Stimulated activated naive CD8-positive, alpha-beta T cell treated with anti-CD3 and anti-CD28 coated beads, Interleukin-15, amount 100 ng/mL, for 72 hours (primary cell): Measurements from ENCODE around the gene WNK2.

Experiments used
- ATAC-seq: fragments of 150-1000 bp; cut with Tn5 transposase; 2 replicates; pipeline ENCODE4 v1.10.0; 2021; ENCODE audit warnings: mild to moderate bottlenecking, moderate library complexity
- DNase-seq, 2 donors: peaks; one replicate each; pipeline ENCODE4 v3.0.0; 2021 to 2022
- H3K27ac Mint-ChIP-seq, 2 donors: one replicate each; pipeline ENCODE4 v1.8.0; 2022; ENCODE audit warnings: mild to moderate bottlenecking in 2 of 2, mixed read lengths in 2 of 2, moderate library complexity in 2 of 2
- H3K27me3 Mint-ChIP-seq: one replicate; pipeline ENCODE4 v1.8.0; 2022; ENCODE audit warnings: mixed read lengths
- H3K4me1 Mint-ChIP-seq: one replicate; pipeline ENCODE4 v1.8.0; 2022; ENCODE audit warnings: mild to moderate bottlenecking, mixed read lengths
- H3K4me3 Mint-ChIP-seq, 2 donors: one replicate each; pipeline ENCODE4 v1.8.0; 2022; ENCODE audit warnings: mild to moderate bottlenecking in 2 of 2, mixed read lengths in 2 of 2, moderate library complexity in 1 of 2
- H3K9me3 Mint-ChIP-seq, 2 donors: one replicate each; pipeline ENCODE4 v1.8.0; 2022; ENCODE audit warnings: mixed read lengths in 2 of 2

The WNK2 gene

DNA sequence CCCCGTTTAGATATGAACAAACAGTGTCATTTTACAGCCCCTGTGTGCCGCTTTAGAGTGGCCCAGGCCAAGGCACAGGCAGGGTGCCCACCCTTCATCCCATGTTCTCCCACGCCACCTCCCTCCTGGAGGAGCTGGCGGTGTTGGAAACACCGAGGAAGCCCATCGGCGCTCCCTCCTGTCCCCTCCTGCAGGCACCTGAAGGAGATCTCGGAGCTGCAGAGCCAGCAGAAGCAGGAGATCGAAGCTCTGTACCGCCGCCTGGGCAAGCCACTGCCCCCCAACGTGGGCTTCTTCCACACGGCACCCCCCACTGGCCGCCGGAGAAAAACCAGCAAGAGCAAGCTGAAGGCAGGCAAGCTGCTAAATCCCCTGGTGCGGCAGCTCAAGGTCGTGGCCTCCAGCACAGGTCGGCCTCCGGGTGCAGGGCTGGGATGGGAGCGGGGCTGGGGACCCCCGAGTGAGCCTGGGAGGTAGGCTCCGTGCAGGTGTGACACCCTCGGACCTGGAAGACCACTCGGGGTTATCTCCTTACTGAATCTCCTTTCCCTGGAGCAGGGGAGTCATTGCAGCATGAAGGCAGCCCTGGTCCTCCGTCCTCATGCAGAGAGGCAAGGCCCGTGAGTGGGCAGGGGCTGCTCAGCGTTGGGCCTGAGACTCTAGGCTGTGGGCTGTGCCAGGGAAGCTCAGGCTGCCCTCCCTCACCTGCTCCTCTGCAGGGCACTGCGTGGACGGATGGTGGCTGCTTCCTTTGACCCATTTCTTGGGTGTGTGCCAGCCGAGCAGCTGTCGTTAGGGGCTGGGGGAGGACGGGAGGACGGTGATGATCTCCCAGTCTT, 113.9 kb downstream of the WNK2 start:
- Mint-ChIP-seq H3K27me3 (no peaks in the 10 kb centered on the region), H3K27ac (no peak overlapping the region), H3K4me3 (no peak overlapping the region)

DNA sequence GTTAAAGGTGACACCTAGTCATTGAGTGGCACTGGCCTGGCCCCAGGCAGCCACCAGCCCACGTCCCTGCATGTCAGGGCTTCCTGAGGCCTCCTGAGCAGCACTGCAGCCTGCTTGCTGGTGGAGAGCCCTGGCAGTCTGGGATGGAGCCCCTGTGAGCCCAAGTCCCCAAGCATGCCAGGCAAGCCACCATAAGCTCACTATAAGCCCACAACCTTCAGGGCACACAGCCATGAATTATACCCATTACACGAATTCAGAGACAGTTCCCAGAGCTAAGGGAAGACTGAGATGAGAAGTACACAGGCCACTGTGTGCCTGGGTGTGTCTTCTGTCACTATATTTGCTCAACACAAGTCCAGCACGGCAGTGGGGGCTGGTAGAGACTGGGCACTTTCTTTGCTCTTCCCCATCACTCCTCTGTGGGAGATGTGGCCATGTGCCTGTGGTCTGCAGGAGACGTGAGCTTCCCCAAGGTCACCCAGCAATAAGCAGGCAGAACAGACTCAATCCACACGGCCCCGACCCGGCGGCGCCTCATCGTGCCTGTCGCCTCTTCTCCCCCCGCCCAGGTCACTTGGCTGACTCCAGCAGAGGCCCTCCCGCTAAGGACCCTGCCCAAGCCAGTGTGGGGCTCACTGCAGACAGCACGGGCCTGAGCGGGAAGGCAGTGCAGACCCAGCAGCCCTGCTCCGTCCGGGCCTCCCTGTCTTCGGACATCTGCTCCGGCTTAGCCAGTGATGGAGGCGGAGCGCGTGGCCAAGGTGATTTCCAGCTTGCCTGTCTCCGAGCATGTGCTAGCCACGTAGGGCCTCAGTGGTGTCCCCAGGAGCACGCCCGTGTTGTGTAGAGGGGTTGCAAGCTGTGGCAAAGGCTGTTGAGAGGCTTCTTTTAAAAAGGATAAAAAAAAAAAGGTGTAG, 114.8 kb downstream of the WNK2 start:
- Mint-ChIP-seq H3K4me1 (peaks cover 24% of the 10 kb centered on the region), H3K27me3 (no peaks in the 10 kb centered on the region), H3K27ac (no peak overlapping the region), H3K4me3 (no peak overlapping the region), H3K9me3 (no peaks in the 10 kb centered on the region)
- DNase-seq (no peak), ATAC-seq (no peak)

More for the DNA sequence above, 113.9 kb downstream of the WNK2 start:
- ATAC-seq (no peak), DNase-seq (no peak)
- Mint-ChIP-seq H3K9me3 (no peaks in the 10 kb centered on the region), H3K4me1 (peaks cover 24% of the 10 kb centered on the region)

DNA sequence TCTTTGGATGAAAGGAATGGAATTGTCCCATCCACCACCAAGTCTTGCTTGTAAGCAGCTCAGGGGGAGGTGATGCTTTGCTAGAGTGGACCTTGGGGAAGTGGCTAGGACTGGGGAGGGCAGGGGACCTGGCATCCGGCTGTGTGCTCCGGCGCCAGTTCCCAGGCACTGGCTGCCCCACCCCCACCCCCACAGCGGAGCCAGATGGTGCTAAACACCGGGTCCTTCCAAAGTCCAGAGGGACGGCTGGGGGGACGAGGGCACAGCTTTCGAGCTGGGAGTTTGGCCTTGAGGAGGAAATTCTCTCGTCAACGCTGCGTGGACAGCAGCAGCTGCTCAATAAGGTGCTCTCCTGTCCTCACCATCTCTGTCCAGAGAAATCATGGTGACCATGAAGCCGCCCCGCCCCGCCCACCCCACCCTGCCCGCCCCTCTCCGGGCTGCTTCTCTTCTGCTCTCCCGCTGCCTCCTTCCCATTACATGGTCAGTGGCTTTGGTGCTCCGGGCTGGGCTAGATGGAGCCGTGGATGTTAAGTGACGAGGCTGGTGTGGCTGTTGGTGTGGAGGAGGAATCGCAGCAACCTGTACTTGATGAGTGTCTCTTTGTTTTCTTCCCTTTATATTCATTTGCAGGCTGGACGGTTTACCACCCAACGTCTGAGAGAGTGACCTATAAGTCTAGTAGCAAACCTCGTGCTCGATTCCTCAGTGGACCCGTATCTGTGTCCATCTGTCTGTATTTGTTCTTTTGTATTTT, 115.7 kb downstream of the WNK2 start:
- H3K27ac Mint-ChIP-seq, result peak overlapping the region in 1 of 2 donors; percentile 73
- no peak for DNase-seq
- H3K27me3 Mint-ChIP-seq, result no peaks in the 10 kb centered on the region
- no peak for ATAC-seq
- H3K4me3 Mint-ChIP-seq, result no peak overlapping the region
- H3K9me3 Mint-ChIP-seq, result no peaks in the 10 kb centered on the region
- peaks cover 24% of the 10 kb centered on the region for H3K4me1 Mint-ChIP-seq

DNA sequence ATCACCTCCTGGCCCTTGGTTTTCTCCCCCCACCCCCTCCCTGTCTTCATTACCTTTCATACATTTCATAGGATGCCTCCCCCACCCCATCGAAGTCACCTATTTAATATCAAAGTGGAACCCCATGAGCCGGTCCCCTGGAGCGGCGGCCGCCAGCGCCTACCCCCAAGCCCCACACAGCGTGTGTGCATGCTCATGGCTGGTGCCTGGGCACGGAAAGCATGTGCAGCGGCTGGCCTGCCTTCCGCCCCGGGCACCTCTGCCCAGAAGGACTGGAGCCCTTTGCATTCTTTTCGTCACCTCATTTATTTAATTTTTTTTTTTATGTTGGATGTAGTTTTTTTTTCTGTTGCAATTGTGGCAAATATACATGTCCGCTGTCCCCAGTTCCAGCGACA, 116.2 kb downstream of the WNK2 start:
- Mint-ChIP-seq H3K4me3 (no peak overlapping the region), H3K9me3 (no peaks in the 10 kb centered on the region), H3K27ac (peak overlapping the region in 1 of 2 donors; percentile 21), H3K27me3 (no peaks in the 10 kb centered on the region), H3K4me1 (peaks cover 24% of the 10 kb centered on the region)
- DNase-seq, result no peak
- ATAC-seq, result no peak

DNA sequence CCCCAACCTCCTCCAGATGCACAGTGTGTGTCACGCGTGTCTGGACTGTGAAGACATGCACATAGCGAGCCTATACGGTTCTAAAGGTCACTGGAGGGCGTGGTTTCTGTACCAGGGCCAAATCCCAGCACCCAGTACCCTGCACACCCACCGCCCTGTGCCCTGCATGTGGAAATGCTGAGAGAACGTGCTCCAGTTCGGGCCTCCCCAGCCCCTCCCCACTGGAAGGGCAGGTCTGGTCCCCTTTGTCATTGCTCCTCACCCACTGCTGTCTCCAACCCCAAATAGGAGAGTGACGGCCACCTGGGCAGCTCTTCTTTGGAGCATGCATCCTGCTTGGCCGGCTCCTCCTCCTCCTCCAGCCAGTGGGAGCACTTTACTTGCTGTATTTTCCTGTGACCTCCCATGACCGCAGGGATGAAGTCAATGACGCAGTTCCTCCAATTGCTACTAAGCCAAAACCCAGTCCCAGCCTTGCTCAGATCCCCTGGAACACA, 116.7 kb downstream of the WNK2 start:
- no peaks in the 10 kb centered on the region for H3K27me3 Mint-ChIP-seq
- DNase-seq (no peak), ATAC-seq (no peak)
- no peak overlapping the region for H3K27ac Mint-ChIP-seq
- H3K9me3 Mint-ChIP-seq, result no peaks in the 10 kb centered on the region
- no peak overlapping the region for H3K4me3 Mint-ChIP-seq
- H3K4me1 Mint-ChIP-seq, result peaks cover 24% of the 10 kb centered on the region

DNA sequence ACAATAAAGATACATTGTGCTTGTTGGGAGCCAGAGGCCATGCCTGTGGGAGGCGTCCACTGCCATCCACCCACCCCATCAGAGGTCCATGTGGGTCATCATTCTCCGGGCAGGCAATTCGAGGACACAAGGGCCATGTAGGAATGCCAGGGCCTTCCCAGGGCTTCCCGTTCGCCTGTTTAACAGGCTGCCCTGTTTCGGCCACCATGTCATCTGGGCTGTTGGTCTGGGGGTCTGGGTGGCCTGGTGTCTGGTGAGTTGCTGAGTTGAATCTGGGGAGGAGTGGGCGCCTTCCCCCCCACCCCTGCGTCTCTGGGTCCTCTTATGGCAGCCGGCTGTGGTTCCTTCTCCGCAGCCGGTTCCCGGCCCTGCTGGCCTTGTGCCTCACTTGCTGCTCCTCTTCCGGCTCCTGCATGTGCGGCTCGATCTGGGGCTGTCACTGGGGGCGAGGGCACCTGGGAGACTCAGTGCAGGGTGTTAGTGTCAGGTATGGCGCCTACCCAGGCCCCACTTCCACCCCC, 117.4 kb downstream of the WNK2 start:
- ATAC-seq, result no peak
- DNase-seq, result no peak
- Mint-ChIP-seq H3K4me3 (no peak overlapping the region), H3K27me3 (no peaks in the 10 kb centered on the region), H3K27ac (no peak overlapping the region), H3K9me3 (no peaks in the 10 kb centered on the region), H3K4me1 (peaks cover 24% of the 10 kb centered on the region)

DNA sequence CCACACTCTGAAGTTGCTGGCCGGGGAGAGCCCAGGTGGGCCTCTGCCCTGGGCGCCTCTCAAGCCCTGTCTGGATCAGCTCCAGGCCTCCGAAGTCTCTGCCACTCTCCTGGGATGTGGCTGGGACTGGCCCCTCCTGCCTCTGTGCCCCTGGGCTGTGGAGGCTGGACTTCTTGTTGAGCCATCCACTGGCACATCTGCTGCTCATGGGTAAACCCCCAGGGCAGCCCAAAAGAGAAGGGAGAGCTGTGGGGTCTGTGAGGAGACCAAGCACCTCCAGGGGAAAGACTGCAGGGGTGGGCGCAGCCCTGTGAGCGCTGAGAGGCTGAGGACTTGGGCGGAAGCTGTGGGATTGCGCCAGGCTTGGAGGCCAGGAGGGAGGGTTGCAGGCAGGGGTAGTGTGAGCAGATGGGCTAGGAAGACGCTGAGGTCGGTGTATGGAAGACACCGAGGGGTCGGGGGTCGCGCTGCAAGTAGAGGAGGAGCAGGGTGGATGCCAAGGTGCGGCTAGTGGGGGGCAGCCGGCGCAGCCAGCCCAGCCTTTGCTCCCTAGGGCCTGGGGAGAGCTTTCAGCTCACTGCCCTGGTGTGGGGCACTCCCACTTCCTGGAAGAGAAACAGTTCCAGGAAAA, 118.1 kb downstream of the WNK2 start:
- Mint-ChIP-seq H3K4me3 (no peak overlapping the region), H3K27me3 (no peaks in the 10 kb centered on the region), H3K27ac (peak overlapping the region; percentile 9 to 56), H3K9me3 (no peaks in the 10 kb centered on the region), H3K4me1 (peaks cover 21% of the 10 kb centered on the region)
- DNase-seq (no peak), ATAC-seq (peak; percentile 4)

DNA sequence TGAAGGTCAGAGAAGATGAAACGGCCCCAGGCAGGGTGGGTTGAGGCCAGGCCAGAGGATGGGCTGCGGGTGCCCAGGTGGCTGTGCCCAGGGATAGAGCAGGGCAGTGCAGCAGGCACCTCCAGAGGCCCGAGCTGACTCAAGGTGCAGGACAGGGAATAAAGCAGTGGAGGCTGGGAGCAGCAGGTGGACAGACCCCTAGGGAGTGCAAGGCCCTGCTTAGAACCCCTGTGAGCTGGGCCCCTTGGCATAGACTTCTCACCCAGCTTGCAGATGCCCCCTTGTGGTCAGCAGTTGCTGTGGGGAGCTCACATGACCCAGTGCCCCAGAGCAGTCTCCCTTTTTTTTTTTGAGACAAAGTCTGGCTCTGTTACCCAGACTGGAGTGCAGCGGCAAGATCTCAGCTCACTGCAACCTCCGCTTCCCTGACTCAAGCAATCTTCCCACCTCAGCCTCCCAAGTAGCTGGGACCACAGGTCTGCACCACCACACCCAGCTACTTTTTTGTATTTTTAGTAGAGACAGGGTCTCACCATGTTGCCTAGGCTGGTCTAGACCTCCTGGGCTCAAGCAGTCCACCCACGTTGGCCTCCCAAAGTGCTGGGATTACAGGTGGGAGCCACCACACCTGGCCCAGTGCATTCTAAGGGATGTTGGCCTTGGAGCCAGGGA, 118.8 kb downstream of the WNK2 start:
- DNase-seq, result peak; percentile 42 to 57
- Mint-ChIP-seq H3K27ac (no peak overlapping the region), H3K27me3 (no peaks in the 10 kb centered on the region), H3K4me1 (peaks cover 15% of the 10 kb centered on the region), H3K4me3 (no peak overlapping the region), H3K9me3 (no peaks in the 10 kb centered on the region)
- peak; percentile 74 for ATAC-seq

DNA sequence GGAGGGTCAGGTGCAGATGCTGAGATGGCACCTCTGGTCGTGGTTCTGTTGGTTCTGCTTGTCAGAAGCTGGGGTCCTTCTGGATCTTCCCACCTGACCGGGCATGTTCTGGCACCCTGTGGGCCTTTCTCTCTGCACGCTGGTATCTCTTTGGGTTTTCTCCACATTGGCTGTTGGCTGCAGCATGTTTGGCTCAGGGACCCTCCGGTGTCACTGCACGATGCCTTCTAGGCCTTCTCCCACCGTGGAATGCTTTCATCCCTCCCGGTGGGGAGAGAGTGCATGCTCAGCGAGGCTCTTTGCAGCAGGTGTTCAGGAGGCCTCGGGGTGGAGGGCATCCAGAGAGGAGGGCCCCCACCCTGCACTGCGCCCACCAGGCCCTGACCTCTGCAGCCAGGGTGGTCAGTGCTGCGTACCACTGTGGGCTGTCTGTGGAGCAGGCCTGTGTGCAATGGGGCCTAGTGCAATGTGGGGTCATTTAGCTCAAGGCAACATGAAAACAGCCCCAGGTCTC, 119.4 kb downstream of the WNK2 start:
- H3K27me3 Mint-ChIP-seq, result no peaks in the 10 kb centered on the region
- H3K4me1 Mint-ChIP-seq, result peaks cover 12% of the 10 kb centered on the region
- DNase-seq, result no peak
- no peaks in the 10 kb centered on the region for H3K9me3 Mint-ChIP-seq
- H3K27ac Mint-ChIP-seq, result peak overlapping the region in 1 of 2 donors; percentile 71
- H3K4me3 Mint-ChIP-seq, result no peak overlapping the region
- no peak for ATAC-seq

DNA sequence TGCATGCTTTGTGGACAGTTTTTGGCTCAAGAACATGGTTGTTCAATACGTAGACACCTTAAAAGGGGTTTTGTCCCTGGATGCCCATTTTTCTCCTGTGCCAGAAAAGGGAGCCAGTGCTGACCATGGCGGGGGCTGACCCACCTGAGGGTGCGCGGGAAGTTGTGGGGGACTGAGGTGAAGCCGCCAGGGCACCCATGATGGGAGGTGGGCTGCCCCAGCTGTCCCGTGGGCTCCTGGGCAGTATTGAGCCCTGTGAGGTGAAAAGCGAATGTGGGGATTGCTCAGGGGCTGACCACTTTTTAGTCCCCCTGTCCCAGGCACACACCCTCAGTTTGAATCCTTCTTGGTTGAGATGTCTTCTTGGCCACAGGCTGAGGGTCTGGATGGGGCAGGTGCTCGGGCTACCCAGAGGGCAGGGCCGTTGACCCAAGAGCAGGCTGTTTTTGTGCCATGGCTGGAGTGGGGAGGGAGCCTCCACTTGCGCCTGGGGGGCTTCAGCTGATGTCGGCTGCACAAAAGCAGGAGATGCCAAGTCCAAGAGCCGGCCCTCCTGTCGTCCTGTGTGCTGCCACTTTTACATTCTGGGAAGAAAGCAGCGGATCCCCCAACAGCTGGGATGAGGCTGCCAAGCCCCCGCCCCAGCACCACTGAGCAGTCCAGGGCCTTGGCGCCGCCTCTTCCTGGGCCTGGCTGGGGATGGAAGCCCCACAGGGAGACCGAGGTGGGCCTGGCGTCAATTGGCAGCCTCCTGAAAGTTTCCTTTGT, 120.1 kb downstream of the WNK2 start:
- Mint-ChIP-seq H3K4me3 (no peak overlapping the region), H3K27ac (no peak overlapping the region), H3K27me3 (no peaks in the 10 kb centered on the region), H3K4me1 (peaks cover 12% of the 10 kb centered on the region), H3K9me3 (no peaks in the 10 kb centered on the region)
- no peak for ATAC-seq
- DNase-seq, result no peak

DNA sequence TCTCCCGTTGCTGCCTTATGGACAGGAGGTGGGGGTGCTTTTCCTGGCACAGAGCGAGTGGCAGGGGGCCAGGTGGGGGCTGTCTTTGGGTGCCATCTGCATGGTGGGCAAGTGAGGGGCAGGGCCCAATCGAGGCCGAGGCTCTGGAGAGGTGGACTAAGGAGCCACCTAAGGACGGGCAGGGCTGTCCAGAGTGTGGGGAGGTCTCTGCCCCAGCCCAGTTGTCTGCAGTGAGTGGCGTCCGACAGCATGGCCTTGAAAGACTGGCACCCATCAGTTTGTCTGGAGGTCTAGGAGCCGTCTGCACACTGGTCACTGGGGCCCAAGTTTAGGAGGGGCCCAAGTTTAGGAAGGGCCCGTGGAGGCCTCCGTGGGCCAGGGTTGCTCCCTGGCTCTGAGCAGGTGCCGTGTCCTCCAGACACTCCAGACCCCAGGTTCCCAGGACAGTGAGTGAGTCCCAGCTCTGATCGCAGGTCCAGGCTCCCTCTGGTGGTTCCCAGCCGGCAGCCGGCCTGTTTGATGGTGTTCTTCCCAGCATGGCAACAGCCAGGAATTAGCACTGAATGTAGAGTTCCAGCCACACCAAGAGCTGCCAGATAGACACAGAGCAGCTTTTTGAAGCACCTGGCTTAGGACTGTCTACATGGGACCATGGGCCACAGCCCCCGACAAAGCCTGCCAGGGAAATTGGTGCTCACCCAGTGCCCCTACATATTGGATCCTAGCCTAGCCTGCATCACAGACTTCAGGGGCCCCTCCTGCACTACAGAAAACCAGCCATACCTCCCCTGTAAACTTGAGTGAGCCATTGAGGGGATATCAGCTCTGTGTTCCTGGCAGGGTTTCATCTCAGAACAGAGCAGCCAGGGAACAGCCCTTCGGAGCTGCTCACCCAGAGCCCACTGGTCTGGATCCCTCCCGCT, 120.9 kb downstream of the WNK2 start:
- peaks cover 12% of the 10 kb centered on the region for H3K4me1 Mint-ChIP-seq
- no peaks in the 10 kb centered on the region for H3K27me3 Mint-ChIP-seq
- H3K27ac Mint-ChIP-seq, result no peak overlapping the region
- ATAC-seq (peak; percentile 32), DNase-seq (no peak)
- H3K4me3 Mint-ChIP-seq, result no peak overlapping the region
- H3K9me3 Mint-ChIP-seq, result no peaks in the 10 kb centered on the region

DNA sequence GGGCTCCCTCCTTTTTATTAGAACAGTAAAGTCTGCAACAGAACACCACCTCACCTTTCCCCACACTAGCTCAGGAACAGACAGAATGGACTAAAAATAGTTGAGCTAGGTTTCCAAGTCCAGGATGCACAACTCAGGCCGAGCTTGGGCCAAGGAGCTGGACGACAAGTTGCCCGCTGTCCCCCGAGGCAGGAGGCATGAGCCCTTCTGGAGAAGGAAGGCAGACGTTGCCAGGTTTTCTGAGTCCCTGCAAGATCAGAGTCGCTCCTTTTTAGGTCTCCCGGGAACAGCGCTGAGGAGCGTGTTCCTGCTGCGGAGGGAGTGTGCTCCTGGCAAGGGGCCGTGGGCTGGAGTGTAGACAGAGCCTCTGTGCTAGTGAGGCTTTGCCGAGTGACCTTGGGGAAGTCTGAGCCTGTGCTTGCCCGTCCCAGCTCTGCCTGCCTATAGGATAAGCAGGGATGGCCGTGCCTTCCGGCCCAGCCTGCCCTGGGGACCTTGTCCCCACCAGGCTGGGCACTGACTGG, 121.6 kb downstream of the WNK2 start:
- Mint-ChIP-seq H3K27me3 (no peaks in the 10 kb centered on the region), H3K4me1 (peaks cover 12% of the 10 kb centered on the region), H3K4me3 (no peak overlapping the region), H3K27ac (no peak overlapping the region), H3K9me3 (no peaks in the 10 kb centered on the region)
- ATAC-seq (no peak), DNase-seq (no peak)

DNA sequence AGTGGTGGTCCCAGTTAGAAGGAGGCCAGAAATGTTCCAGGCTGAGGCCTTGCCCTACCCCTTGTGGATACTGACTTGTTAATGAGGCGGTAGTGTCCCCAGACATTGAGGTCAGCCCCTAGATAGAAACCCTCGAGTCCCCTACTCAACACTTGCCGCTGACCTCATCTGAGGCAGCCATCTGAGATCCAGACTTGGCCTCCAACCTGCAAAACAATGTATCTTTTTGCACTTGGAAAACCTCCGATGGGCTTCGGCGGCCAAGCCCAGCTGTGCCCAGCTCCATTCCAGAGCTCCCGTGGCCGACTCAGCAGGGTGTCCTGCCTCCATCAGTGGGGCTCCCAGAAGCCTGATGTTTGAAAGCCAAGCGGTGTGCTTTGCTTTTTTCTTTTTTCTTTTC, 122.1 kb downstream of the WNK2 start:
- no peaks in the 10 kb centered on the region for H3K9me3 Mint-ChIP-seq
- no peak overlapping the region for H3K4me3 Mint-ChIP-seq
- DNase-seq (no peak), ATAC-seq (no peak)
- H3K27ac Mint-ChIP-seq, result no peak overlapping the region
- peaks cover 12% of the 10 kb centered on the region for H3K4me1 Mint-ChIP-seq
- H3K27me3 Mint-ChIP-seq, result no peaks in the 10 kb centered on the region
